DOHH2 (cell line): ENCODE results near the gene USP40.

Experiments used
- H3F3A ChIP-seq: fragments of 200-600 bp; sonication (generic), shearing (Covaris generic); 2 replicates; pipeline ENCODE4 v1.6.0; 2016; ENCODE audit warnings: antibody characterized with exemption, mild to moderate bottlenecking; ENCODE audit not compliant: control insufficient read depth, insufficient read depth
- H3K27ac ChIP-seq: fragments of 200-600 bp; sonication (generic); 2 replicates; pipeline ENCODE4 v1.5.1; 2014; ENCODE audit warnings: low read depth, mild to moderate bottlenecking, low read length, moderate library complexity
- H3K27me3 ChIP-seq: fragments of 200-600 bp; sonication (generic); 2 replicates; pipeline ENCODE4 v1.6.1; 2014; ENCODE audit warnings: mild to moderate bottlenecking, low read length, mixed read lengths; ENCODE audit not compliant: control insufficient read depth
- H3K36me3 ChIP-seq: fragments of 200-600 bp; sonication (generic); 2 replicates; pipeline ENCODE4 v1.6.1; 2014; ENCODE audit warnings: mild to moderate bottlenecking, low read length, moderate library complexity, mixed read lengths; ENCODE audit not compliant: control insufficient read depth
- H3K4me1 ChIP-seq: fragments of 200-600 bp; sonication (generic); 2 replicates; pipeline ENCODE4 v1.6.1; 2014; ENCODE audit warnings: mild to moderate bottlenecking, low read length, mixed read lengths; ENCODE audit not compliant: control insufficient read depth
- H3K4me2 ChIP-seq: fragments of 200-600 bp; sonication (generic); 2 replicates; pipeline ENCODE4 v1.6.0; 2014; ENCODE audit warnings: mild to moderate bottlenecking, low read length, moderate library complexity
- H3K4me3 ChIP-seq: fragments of 200-600 bp; sonication (generic); 2 replicates; pipeline ENCODE4 v1.5.1; 2014; ENCODE audit warnings: mild to moderate bottlenecking, low read length, mixed read lengths
- H3K79me2 ChIP-seq: fragments of 200-600 bp; sonication (generic); 2 replicates; pipeline ENCODE4 v1.6.1; 2014; ENCODE audit warnings: mild to moderate bottlenecking, low read length, mixed read lengths; ENCODE audit not compliant: control insufficient read depth
- H3K9me2 ChIP-seq: fragments of 200-600 bp; sonication (generic); replicated peaks from 2 replicates; pipeline ENCODE4 v1.6.1; 2014; ENCODE audit warnings: mild to moderate bottlenecking, low read length, mixed read lengths; ENCODE audit not compliant: control insufficient read depth
- H3K9me3 ChIP-seq: fragments of 200-600 bp; sonication (generic); 2 replicates; pipeline ENCODE4 v1.6.1; 2014; ENCODE audit warnings: antibody characterized with exemption, low read length, mixed read lengths; ENCODE audit not compliant: control insufficient read depth, insufficient read depth
- H4K20me1 ChIP-seq: fragments of 200-600 bp; sonication (generic); 2 replicates; pipeline ENCODE4 v1.6.0; 2014; ENCODE audit warnings: low read depth, mild to moderate bottlenecking, antibody characterized with exemption, low read length, moderate library complexity; ENCODE audit not compliant: control insufficient read depth, insufficient read depth
- EZH2phosphoT487 ChIP-seq: fragments of 200-600 bp; sonication (generic); IDR thresholded peaks from 2 replicates; pipeline ENCODE4 v1.6.1; 2017; ENCODE audit warnings: borderline replicate concordance, mild to moderate bottlenecking, antibody characterized with exemption, low read length, moderate library complexity, mixed read lengths
- TF ChIP-seq, protein P1 (sequence below): fragments of 200-600 bp; sonication (generic); IDR thresholded peaks from one replicate; pipeline ENCODE4 v1.5.1; 2014; ENCODE audit warnings: antibody characterized with exemption, mild to moderate bottlenecking, low read depth, low read length; ENCODE audit not compliant: poor library complexity, severe bottlenecking

USP40 gene

DNA sequence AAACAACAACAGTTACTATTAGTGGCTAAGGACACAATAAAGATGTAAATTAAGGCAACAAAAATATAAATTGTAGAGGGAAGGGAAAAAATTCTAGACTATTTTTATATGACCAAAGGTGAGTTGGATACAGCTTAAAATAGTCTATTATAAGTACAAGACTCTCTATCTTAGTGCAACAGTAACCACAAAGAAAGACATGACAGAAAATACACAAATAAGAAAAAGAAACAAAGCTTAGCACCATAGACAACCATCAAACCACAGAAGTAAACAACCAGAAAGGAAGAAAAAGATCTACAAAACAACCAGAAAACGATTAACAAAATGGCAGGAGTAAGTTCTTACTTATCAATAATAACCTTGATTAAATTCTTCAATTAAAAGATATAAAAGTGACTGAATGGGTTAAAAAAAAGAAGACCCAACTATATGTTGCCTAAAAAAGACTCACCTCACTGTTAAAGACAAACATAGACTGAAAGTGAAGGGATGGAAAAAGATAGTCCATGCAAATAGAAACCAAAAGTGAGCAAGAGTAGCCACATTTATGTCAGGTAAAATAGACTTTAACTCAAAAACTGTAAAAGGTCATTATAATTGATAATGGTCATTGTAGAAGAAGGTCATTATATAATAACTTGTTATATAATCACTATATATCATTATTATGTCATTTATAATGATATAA is 62.5 kb downstream of the USP40 start:
- Histone ChIP-seq H3K36me3 (peaks cover 7% of the 10 kb centered on the region), H3F3A (no peaks in the 10 kb centered on the region), H3K9me3 (peaks cover 13% of the 10 kb centered on the region), H3K4me2 (no peak overlapping the region), H3K4me3 (no peak overlapping the region), H3K79me2 (no peaks in the 10 kb centered on the region), H3K4me1 (no peaks in the 10 kb centered on the region), H3K27me3 (no peaks in the 10 kb centered on the region), H3K27ac (no peak overlapping the region), H3K9me2 (no peaks in the 10 kb centered on the region), H4K20me1 (no peaks in the 10 kb centered on the region)
- no peak for TF ChIP-seq EZH2phosphoT487
- TF ChIP-seq, protein P1, sequence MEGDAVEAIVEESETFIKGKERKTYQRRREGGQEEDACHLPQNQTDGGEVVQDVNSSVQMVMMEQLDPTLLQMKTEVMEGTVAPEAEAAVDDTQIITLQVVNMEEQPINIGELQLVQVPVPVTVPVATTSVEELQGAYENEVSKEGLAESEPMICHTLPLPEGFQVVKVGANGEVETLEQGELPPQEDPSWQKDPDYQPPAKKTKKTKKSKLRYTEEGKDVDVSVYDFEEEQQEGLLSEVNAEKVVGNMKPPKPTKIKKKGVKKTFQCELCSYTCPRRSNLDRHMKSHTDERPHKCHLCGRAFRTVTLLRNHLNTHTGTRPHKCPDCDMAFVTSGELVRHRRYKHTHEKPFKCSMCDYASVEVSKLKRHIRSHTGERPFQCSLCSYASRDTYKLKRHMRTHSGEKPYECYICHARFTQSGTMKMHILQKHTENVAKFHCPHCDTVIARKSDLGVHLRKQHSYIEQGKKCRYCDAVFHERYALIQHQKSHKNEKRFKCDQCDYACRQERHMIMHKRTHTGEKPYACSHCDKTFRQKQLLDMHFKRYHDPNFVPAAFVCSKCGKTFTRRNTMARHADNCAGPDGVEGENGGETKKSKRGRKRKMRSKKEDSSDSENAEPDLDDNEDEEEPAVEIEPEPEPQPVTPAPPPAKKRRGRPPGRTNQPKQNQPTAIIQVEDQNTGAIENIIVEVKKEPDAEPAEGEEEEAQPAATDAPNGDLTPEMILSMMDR: no peak

DNA sequence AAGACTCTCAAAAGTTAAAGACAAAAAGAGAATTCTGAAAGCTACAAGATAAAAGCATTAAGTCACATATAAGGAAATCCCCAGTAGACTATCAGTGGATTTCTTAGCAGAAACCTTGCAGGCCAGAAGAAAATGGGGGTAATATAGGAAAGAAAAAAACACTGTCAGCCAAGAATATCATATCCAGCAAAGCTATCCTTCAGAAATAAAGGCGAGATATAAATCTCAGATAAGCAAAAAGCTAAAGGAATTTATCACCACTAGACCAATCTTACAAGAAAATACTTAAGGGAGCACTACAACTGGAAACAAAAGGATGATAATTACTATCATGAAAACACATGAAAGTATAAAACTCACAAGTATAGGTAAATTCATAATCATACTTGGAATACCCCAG is 63.1 kb downstream of the USP40 start:
- no peak overlapping the region for H3K27ac ChIP-seq
- H4K20me1 ChIP-seq: no peaks in the 10 kb centered on the region
- H3F3A ChIP-seq: no peaks in the 10 kb centered on the region
- H3K79me2 ChIP-seq: no peaks in the 10 kb centered on the region
- H3K4me2 ChIP-seq: no peak overlapping the region
- H3K9me2 ChIP-seq: no peaks in the 10 kb centered on the region
- H3K4me3 ChIP-seq: no peak overlapping the region
- no peaks in the 10 kb centered on the region for H3K27me3 ChIP-seq
- peaks cover 7% of the 10 kb centered on the region for H3K36me3 ChIP-seq
- TF ChIP-seq EZH2phosphoT487: no peak
- TF ChIP-seq, protein P1: no peak
- peaks cover 13% of the 10 kb centered on the region for H3K9me3 ChIP-seq
- H3K4me1 ChIP-seq: no peaks in the 10 kb centered on the region

DNA sequence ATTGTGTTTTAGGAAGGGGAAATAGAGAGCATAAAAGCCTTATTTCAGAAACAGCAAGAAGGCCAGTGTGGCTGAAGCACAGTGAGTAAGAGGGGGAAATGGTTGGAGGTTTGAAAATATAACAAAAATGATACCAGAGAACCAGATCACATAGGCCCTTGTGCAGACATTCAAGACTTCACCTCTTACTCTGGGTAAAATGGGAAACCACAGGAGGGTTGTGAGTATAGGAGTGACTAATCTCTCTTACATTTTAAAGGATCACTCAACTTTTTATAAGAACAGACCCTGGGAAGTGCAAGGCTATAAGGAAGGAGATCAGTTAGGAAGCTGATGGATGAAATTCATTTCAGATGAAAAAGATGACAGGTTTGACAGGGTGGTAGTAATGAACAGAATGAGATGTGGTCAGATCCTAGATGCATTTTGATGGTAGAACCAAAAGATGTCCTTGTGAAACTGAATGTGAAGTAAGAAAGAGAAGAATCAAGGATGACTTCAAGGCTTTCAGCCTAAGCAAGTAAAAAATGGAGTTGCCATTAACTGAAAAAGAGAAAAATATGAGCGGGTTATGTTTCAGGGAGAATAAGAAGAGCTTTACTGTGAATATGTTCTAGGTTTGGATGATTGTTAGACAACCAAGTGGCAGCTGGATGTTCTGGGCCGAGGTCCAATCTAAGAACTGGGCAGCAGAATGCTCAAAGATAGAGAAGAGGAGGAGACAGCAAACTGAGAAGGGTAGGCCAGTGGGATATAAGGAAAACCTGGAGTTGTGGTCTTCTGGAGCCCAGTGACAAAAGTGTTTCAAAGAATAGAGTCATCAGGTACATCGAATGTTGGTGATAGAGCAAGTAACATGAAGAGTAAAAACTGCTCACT is 65.1 kb downstream of the USP40 start:
- Histone ChIP-seq H3K27ac (no peak overlapping the region), H3K4me3 (no peak overlapping the region), H3K36me3 (peaks cover 7% of the 10 kb centered on the region)

More for the DNA sequence above, 65.1 kb downstream of the USP40 start:
- no peaks in the 10 kb centered on the region for H3K79me2 ChIP-seq
- no peak overlapping the region for H3K4me2 ChIP-seq
- H3K9me3 ChIP-seq: peaks cover 13% of the 10 kb centered on the region
- H3K9me2 ChIP-seq: no peaks in the 10 kb centered on the region
- no peaks in the 10 kb centered on the region for H4K20me1 ChIP-seq
- TF ChIP-seq EZH2phosphoT487: no peak
- TF ChIP-seq, protein P1: no peak
- H3F3A ChIP-seq: no peaks in the 10 kb centered on the region
- H3K27me3 ChIP-seq: no peaks in the 10 kb centered on the region
- H3K4me1 ChIP-seq: no peaks in the 10 kb centered on the region
